HG03060 (cell line): ENCODE data around the gene GPR161.

Experiments
- ATAC-seq: cut with Tn5 transposase; IDR thresholded peaks from one replicate; pipeline ENCODE4 v1.9.1; 2021; ENCODE audit warnings: low read depth, moderate number of reproducible peaks; ENCODE audit not compliant: unreplicated experiment

The GPR161 gene

GRCh38 chr1:168112673-168113305 lies 23.9 kb downstream of the GPR161 start:
- no peak for ATAC-seq

DNA sequence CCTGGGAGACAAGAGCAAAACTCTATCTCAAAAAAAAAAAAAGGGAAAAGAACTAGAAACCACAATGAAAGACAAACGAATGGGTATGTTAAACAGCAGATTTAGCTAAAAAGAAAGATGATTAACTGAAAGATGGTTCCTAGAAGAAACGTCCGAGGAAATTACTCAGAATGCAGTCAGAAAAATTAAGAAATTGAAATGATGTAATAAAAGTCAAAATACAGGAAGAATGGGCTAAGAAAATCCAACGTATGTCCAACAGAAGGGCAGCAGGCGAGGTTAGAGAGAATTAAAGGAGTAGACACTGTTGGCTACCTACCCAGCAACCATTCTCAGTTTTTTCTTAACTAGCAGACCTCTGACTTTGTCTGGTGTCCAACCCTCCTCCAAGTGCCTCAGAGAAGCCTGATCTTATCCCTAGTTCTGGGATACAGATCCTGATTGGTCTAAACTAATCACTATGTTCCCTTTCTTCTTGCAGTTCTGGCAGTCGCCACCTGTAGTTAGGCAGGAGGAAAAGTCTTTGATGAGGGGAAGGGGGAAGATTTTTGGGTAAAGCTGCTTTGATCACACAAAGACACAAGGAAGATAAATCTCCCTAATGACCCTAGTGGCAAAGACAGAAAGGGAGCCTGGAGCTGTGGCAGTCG lies 25.7 kb downstream of the GPR161 start:
- ATAC-seq = no peak

DNA sequence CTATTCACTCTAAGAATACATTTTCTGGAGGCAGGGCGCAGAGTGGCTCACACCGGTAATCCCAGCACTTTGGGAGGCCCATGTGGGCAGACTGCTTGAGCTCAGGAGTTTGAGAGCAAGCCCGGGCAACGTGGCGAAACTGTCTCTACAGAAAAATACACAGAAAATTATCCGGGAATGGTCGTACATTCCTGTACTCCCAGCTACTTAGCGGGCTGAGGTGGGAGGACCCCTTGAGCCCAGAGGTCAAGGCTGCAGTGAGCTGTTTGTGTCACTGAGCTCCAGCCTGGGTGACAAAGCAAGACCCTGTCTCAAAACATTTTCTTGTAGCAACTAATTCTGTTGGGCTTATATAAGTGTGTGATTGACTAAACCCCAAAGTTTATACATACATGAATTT lies 30.5 kb downstream of the GPR161 start:
- no peak for ATAC-seq

DNA sequence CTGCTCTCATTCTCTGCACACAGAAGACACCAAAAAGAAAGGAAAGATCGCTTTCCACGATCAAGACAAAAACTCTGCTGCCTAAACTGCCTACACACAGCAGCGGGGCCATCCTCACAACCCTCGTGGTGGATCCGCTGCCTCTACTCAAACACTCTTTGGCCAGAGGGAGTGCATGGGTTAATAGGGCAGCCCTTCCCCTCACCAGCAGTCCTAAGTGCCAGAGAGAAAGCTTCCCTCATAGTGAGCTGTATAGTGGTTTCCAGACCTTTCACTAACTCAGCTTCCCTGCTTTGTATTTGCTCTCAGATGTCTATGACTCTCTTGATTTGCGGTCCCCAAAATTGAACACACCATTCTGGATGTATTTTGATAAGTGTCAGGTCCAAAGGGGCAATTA lies 30.9 kb downstream of the GPR161 start:
- no peak for ATAC-seq

DNA sequence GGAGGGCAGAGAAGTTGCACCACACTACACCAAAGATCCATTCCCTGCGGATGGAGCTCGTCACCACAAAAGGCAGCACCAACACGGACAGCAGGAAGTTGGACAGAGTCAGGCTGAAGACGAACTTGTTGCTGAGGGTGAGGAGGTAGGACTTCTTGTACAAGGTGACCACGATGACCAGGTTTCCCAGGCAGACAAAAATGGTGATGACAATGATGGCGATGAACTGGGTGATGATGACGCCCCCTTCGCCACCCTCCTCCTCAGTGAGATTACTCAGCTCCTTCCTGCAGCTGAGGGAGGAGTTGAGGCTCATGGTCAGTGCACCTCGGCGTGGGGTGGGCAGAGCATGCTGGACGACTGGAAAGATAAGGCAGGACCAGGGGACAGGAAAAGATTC lies 32.2 kb downstream of the GPR161 start:
- no peak for ATAC-seq

DNA sequence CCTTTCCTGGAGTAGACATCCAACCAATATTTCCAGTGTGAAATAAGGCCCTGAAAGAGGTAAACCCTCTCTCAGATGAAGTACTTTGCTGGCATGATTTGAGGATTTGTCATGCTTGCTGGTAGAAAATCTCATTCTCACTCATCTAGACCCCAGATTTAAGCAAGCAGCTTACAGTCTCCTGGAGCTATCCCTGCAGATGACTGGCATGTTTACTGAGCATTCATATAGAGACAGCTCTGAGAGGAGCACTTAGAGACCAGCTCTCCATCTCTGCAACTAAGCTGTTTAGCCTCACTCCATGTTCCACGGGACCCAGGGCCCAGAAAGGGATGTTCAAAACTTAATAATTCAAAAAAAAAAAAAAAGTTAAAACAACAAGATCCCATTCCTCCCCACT lies 34.2 kb downstream of the GPR161 start:
- no peak for ATAC-seq

DNA sequence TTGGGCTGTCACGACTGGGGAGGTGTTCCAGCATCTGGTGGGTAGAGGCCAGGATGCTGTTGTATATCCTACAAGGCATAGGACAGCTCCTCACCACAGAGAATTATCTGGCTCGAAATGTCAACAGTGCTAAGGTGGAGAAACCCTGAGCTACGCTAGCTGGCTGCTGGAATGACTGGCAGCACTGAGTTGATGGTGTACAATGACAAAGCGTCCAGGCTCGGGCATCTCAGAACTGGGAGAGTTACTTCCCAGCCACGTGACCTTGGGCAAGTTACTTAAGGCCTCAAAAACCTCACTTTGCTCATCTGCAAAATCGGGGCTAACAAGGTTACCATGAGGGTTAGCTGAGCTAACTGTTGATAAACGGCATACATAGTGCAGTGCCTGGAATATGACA lies 35.4 kb downstream of the GPR161 start:
- ATAC-seq = no peak

DNA sequence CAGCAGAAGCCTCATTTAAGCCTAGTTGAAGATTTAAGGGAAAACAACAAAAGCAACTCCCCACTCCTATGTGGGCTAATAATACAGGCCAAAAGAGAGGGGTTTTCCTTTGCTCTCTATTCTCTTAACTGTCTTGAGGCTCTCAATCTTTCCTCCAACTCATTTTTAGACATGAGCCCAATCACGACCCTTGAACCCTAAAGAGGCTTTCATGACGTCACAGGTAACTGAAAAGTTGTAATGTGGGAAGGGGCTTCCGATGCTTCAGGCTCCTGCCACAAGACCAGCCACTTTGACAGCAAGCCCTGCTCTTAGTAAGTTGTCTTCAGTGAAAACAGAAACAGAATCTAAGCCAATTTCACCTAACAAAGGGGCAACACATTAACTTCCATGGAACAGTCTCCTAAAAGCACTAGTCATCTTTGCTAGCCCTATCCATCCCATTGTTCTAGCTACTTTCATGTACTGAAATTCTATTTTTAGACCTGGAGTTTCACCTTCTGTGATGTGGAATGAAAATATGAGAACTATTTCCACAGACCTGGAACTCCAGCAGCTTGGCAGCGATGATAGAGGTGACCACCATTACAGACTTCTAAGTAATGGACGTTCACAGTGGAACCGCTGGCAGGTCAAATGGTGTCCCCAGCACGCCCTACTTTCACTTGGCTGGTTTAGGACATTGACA lies 36.3 kb downstream of the GPR161 start:
- no peak for ATAC-seq

GRCh38 chr1:168099337-168099801 lies 37.4 kb downstream of the GPR161 start:
- no peak for ATAC-seq

GRCh38 chr1:168098534-168099320 lies 38.0 kb downstream of the GPR161 start:
- ATAC-seq = no peak

- no peak for ATAC-seq
Observed at GRCh38 chr1:168097921-168098528, 38.7 kb downstream of the GPR161 start.

DNA sequence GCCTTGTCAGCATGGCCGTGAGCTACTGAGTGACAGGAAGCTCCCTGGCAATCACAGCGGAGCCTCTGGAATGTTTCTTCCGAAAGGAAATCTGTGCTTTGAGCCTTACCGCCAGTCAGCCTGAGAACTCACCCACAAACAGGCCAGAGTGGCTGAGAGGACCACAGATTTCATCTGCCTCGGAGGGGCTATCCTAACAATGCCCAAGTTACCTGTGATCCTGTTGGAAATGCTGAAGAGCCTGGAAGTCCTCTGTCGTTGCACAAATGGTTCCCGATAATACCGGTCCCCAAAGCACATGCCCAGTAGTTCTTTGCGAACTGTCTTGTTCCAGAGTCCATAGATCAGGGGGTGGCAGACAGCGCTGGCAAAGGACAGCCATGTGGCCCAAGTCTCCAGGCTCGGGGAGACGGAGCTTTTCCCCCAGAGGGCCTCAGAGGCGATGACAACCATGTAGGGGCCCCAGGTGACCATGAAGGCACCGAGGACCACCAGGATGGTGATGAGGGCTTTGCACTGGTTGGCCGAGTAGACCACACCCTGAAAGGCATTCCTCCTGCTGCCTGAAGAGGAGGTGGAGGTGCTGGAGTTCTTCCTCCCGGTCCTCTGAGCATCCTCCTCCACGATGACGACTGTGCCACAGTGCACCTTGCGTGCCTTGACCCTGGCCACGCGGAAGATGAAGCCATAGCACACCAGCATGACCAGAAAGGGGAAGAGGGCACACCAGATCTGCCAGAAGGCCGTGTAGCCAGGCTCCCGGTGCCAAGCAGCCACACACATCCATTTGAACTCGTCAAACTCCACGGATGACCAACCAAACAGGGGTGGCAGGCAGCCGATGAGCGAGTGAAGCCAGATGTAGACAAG lies 40.2 kb downstream of the GPR161 start:
- no peak for ATAC-seq

DNA sequence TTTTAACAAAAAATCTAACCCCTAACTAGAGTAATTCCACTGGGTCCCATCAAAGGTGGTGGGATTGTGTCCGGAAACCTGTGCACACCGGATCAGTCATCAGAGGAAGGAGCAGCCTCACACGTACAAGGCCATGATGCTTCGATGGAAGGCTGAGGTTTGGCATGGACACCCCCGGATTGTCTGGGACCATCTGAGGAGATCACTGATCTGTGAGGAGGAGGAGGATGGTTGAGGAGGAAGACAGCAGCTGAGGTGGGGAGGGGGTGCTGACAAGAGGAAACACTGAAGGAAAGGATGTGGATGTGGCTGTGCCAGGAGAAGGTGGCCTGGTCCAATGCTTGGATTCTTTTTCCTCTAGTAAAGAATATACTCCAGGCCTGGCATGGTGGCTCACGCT lies 41.3 kb downstream of the GPR161 start:
- no peak for ATAC-seq

DNA sequence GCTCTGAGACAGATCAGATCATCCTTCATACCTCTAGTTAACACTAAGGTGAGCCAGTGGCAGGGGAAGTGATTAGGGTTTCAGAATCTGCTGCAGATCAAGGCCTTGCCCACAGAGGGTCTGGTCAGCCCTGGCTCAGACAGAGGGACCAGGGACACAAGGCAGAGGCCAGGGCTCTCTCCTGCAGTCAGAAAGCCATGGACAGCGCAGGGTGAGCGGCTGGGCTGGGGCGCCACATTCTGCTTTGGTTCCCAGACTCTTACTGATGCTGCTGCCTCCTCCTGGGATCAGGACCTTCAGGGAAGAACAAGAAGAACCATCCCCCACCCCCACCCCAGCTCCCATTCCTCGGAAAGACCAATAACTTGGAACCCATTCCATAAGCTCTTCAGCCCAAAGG lies 43.1 kb downstream of the GPR161 start:
- no peak for ATAC-seq

- ATAC-seq = no peak
Observed at GRCh38 chr1:168092566-168093355, 44.0 kb downstream of the GPR161 start.

DNA sequence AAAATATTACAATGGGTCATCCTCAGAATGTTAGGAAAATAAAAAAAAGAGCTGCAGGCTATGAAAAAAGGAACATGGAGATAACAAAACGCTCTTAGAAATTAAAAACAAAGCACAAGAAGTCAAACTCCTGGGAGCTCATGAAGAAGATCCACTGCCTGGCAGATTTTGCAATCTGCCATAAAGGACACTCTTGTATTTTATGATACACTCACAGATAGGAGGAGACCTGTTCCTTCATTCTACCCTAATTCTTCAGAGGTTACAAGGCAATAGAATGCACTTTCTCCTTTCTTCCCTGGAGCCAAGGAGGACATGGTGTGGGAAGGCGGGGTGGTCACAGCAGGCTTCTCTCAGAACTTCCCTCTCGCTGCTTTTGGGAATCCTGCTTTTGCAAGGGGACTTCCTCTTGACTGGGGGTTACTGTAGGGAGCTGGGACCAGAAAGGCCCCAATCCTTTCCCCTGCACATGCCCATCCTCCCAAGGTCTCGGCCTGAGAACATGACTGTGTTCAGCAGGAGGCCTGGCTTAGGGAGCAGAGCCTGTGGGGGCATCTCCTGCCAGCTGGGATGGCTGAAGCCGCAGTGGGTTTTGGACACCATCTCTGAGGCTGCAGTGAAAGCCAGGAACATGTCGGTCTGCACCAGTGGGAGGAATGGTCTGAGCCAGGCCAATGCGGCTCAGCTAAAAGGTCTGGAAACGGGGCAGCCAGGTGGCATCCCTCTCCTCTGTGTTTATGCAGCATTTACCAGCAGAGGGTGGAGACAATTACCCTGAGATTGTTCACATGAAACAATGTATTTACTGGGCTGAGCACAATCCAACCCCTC lies 44.8 kb downstream of the GPR161 start:
- ATAC-seq = no peak

DNA sequence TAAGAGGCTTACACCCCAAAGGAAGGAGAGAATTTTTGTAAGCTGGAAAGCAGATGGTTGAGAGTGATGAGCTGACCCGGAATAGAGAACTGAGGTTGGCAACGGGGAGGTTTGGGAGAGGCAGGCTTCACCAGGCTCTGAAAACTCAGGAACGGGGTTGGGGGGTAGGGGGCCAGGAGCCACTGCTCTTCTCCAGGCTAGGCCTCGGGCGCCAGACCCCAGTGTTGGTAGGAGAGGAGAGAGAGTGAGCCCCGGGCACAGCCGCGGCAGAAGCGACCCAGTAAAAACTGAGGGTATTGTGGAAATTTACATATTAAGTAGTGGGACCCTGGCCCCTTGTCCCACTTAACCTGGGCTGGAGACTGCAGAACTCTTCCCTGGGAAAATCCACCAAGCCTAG lies 45.7 kb downstream of the GPR161 start:
- ATAC-seq = no peak

DNA sequence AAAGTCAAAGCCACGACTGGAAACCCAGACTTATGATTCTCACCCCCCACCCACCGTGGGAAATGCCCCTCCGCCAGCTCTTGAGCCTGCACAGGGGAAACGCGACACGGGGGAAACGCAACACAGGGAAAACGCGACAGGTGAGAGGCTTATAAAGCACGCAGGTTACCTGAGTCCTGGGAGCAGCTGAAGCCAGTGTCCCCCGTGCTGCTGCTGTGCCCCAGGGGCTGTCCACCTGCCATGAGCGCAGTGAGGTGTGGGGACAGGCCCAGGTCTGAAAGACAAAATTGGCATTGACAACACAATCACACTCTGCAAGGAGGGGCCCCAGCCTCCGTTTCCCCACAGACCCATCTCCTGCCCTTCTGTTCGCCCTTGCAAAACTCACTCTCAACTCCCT lies 46.3 kb downstream of the GPR161 start:
- ATAC-seq = no peak
